Measurements from ENCODE around the gene MORC4. TPM values are rescaled to one million over a fixed set of nuclear protein-coding genes. Genes with fewer than 3 reads are reported as not detected.

The MORC4 gene
- total and polyA plus RNA-seq, 2 of the 4 experiments (the other 2 are of a cell fraction): 17.5 to 34.2 TPM

DNA sequence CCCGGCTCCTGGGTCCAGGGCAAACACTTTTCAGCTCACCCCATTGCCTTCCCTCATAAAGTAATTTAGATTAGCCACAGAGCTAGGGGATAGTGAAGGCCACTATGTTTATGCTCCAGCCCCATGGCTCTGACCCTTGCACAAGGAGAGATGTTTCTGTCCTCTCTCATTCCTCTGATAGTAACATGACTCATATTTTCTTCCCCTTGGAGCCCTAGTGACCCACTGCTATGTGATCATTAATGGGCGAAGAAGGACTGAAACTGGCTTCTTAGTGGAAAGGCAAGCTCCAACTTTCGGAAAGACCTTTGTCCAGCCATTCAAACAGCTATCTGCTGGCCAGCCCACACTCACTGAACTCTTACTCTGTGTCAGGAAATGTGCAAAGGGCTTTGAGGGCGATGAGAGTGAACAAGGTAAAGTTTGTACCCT, 67.5 kb downstream of the MORC4 start:
- Histone ChIP-seq H2BK20ac (ENCODE audit: low read depth, low read length) (no peak overlapping the region; the same call in none of the 2 replicates), H3K56ac (ENCODE audit: extremely low read depth, insufficient read depth, low read length) (no peak overlapping the region), H3K4me1 (ENCODE audit: control insufficient read depth, insufficient read depth, low read length) (peaks cover 10% of the 10 kb centered on the region), H3K4me2 (ENCODE audit: low read depth, low read length) (0 out of 2 replicates have a peak overlapping the region, but pooled peaks have one; percentile 16), H3K79me1 (ENCODE audit: low read depth in 1 of 2, low read length in 2 of 2) (no peaks in the 10 kb centered on the region), H2AK5ac (ENCODE audit: low read depth, low read length) (peak overlapping the region; percentile 3; the same call in 1 of the 2 replicates), H3K27me3 (ENCODE audit: control insufficient read depth, insufficient read depth, low read length) (peaks cover 2% of the 10 kb centered on the region; the same call in 1 of the 2 replicates), H4K91ac (ENCODE audit: insufficient read depth, low read depth, low read length) (no peak overlapping the region; the same call in 1 of the 2 replicates), H2AK9ac (replicated peaks; ENCODE audit: low read depth, low read length, poor library complexity) (no peak overlapping the region), H3K36me3 (ENCODE audit: control insufficient read depth, insufficient read depth, low read length) (peaks cover under 1% of the 10 kb centered on the region; the same call in 1 of the 2 replicates), H4K5ac (ENCODE audit: low read depth, low read length) (no peak overlapping the region), H2BK15ac (ENCODE audit: low read depth, low read length) (0 out of 3 replicates have a peak overlapping the region, but pooled peaks have one; percentile 64), H3K9ac (ENCODE audit: low read depth, low read length) (no peak overlapping the region), H4K20me1 (ENCODE audit: insufficient read depth, low read length) (no peaks in the 10 kb centered on the region), H3K9me1 (ENCODE audit: insufficient read depth, low read length) (peaks cover 7% of the 10 kb centered on the region; the same call in 1 of the 2 replicates), H3K14ac (replicated peaks; ENCODE audit: low read depth, low read length) (peak overlapping the region; percentile 13; the same call in 1 of the 2 replicates), H3K18ac (ENCODE audit: low read depth, low read length) (0 out of 2 replicates have a peak overlapping the region, but pooled peaks have one; percentile 5), H3K4me3 (ENCODE audit: insufficient read depth, low read depth, low read length) (no peak overlapping the region), H3K4ac (ENCODE audit: low read depth, low read length) (peak overlapping the region; percentile 19), H2AFZ (replicated peaks; ENCODE audit: low read length, poor library complexity) (no peak overlapping the region), H4K8ac (ENCODE audit: low read depth in 2 of 2, low read length in 2 of 2) (no peak overlapping the region), H3K27ac (ENCODE audit: insufficient read depth, low read length) (peak overlapping the region; percentile 61; the same call in 1 of the 2 replicates), H2BK120ac (ENCODE audit: low read depth, low read length) (0 out of 2 replicates have a peak overlapping the region, but pooled peaks have one; percentile 11), H3K9me3 (ENCODE audit: control insufficient read depth, insufficient read depth, low read length) (no peaks in the 10 kb centered on the region), H2BK5ac (ENCODE audit: low read depth, low read length, poor library complexity, severe bottlenecking) (peak overlapping the region; percentile 14), H3K23ac (ENCODE audit: low read depth, low read length) (peak overlapping the region; percentile 7; the same call in 1 of the 2 replicates)
- TF ChIP-seq CEBPB (IDR thresholded peaks at IDR 0.05; ENCODE audit: low read depth, low read length): peak; percentile 71; the same call in 1 of the 2 replicates
- peak; percentile 35 for TF ChIP-seq FOS (IDR thresholded peaks at IDR 0.05; ENCODE audit: low read depth, low read length)
- no peak for TF ChIP-seq CHD1 (IDR thresholded peaks at IDR 0.05; ENCODE audit: low read depth, low read length)
- TF ChIP-seq POLR2A (IDR thresholded peaks at IDR 0.05; ENCODE audit: low read depth, low read length): no peak
- in situ Hi-C loops (cut with MboI; ENCODE audit: low sequenced_read_pairs) (no loop called here), intact Hi-C loops (cut with micrococcal nuclease) (loop anchor here (2.0 kb wide), 1 partner anchor 38 kb away; no protein-coding TSS in a partner anchor), dilution Hi-C loops (cut with HindIII; ENCODE audit: low sequenced_read_pairs, unreplicated experiment) (no loop called here)
- WGBS, 2 experiments (ENCODE audit: extremely low coverage in 2 of 2, insufficient read length in 1 of 2): 17% methylated on average over 1 of the region's 4 CpGs; no CpG with 5 or more reads in 1 of the 2 experiments
- ATAC-seq (ENCODE audit: low read depth) (peak; percentile 72), DNase-seq (peak; percentile 57)
- ChIA-PET POLR2A (ENCODE audit: unreplicated experiment) (no interaction called here), CTCF (interaction anchor here (1.1 to 1.2 kb wide), 2 partner anchors 31 to 33 kb away, joined by 3 read pairs; no protein-coding TSS in a partner anchor)
- no TSS peak for BruUV-seq (replicated peaks)
